Measurements from ENCODE around the gene SORCS1.

SORCS1 gene

GRCh38 chr10:107103174-107104025, 61.1 kb downstream of the SORCS1 start:
- DNase-seq = no peak

- no peak for DNase-seq
Measured at GRCh38 chr10:107098326-107098725, 66.2 kb downstream of the SORCS1 start.

GRCh38 chr10:107094824-107095522, 69.5 kb downstream of the SORCS1 start:
- no peak for DNase-seq

GRCh38 chr10:107092321-107092720, 72.2 kb downstream of the SORCS1 start:
- no peak for DNase-seq

GRCh38 chr10:107091126-107091525, 73.4 kb downstream of the SORCS1 start:
- no peak for DNase-seq

GRCh38 chr10:107085665-107086525, 78.6 kb downstream of the SORCS1 start:
- no peak for DNase-seq

- DNase-seq = no peak
Measured at GRCh38 chr10:107083388-107084009, 81.0 kb downstream of the SORCS1 start.

- no peak for DNase-seq
Measured at GRCh38 chr10:107081644-107082043, 82.9 kb downstream of the SORCS1 start.

- DNase-seq = no peak
Measured at GRCh38 chr10:107075117-107075516, 89.4 kb downstream of the SORCS1 start.

GRCh38 chr10:107072786-107073185, 91.7 kb downstream of the SORCS1 start:
- DNase-seq = no peak

- no peak for DNase-seq
Measured at GRCh38 chr10:107072028-107072427, 92.5 kb downstream of the SORCS1 start.

- DNase-seq = no peak
Measured at GRCh38 chr10:107071301-107071700, 93.2 kb downstream of the SORCS1 start.

GRCh38 chr10:107067843-107068242, 96.7 kb downstream of the SORCS1 start:
- DNase-seq = no peak

GRCh38 chr10:107064075-107064474, 100.4 kb downstream of the SORCS1 start:
- DNase-seq = no peak

GRCh38 chr10:107059872-107060271, 104.6 kb downstream of the SORCS1 start:
- DNase-seq = no peak

- DNase-seq = no peak
Measured at GRCh38 chr10:107059068-107059804, 105.3 kb downstream of the SORCS1 start.

GRCh38 chr10:107058331-107058730, 106.2 kb downstream of the SORCS1 start:
- no peak for DNase-seq

GRCh38 chr10:107056182-107056581, 108.3 kb downstream of the SORCS1 start:
- no peak for DNase-seq

GRCh38 chr10:107054469-107055156, 109.9 kb downstream of the SORCS1 start:
- DNase-seq = no peak

- DNase-seq = no peak
Measured at GRCh38 chr10:107051769-107052168, 112.7 kb downstream of the SORCS1 start.

GRCh38 chr10:107043461-107043860, 121.0 kb downstream of the SORCS1 start:
- no peak for DNase-seq
